Osteocyte (in vitro differentiated cells): ENCODE data around the gene CFAP46. TPM values are rescaled to one million over a fixed set of nuclear protein-coding genes. Genes with fewer than 3 reads are reported as not detected.
A peak's percentile ranks its signal among the peaks of the same experiment; 100 is the strongest.

Experiments
- DNase-seq: peaks from one replicate; pipeline ENCODE4 v3.0.0; 2021; ENCODE audit warnings: mixed read lengths; ENCODE audit not compliant: unreplicated experiment; ENCODE audit errors: extremely low spot score
- H3K27ac Mint-ChIP-seq: one replicate; pipeline ENCODE4 v1.8.0; 2021; ENCODE audit warnings: mild to moderate bottlenecking, mixed read lengths; ENCODE audit not compliant: unreplicated experiment
- H3K27me3 Mint-ChIP-seq: one replicate; pipeline ENCODE4 v1.8.0; 2021; ENCODE audit warnings: mixed read lengths; ENCODE audit not compliant: unreplicated experiment
- H3K36me3 Mint-ChIP-seq: one replicate; pipeline ENCODE4 v1.8.0; 2021; ENCODE audit warnings: mixed read lengths; ENCODE audit not compliant: unreplicated experiment
- H3K4me1 Mint-ChIP-seq: one replicate; pipeline ENCODE4 v1.8.0; 2021; ENCODE audit warnings: mixed read lengths; ENCODE audit not compliant: unreplicated experiment
- H3K4me3 Mint-ChIP-seq: one replicate; pipeline ENCODE4 v1.8.0; 2021; ENCODE audit warnings: mild to moderate bottlenecking, moderate library complexity, mixed read lengths; ENCODE audit not compliant: unreplicated experiment
- H3K9me3 Mint-ChIP-seq: one replicate; pipeline ENCODE4 v1.8.0; 2021; ENCODE audit warnings: mixed read lengths; ENCODE audit not compliant: unreplicated experiment
- total RNA-seq: library from RNA; stranded (reverse); gene quantifications from 2 replicates; pipeline ENCODE4 v1.2.1, GENCODE V29; 2021
- TF ChIP-seq, protein P1 (sequence below): fragments of 200-600 bp; sonication (generic); IDR thresholded peaks from 2 replicates; pipeline ENCODE4 v1.5.0; 2021; ENCODE audit warnings: antibody characterized with exemption, mild to moderate bottlenecking, moderate library complexity

Gene CFAP46
- total RNA-seq, 1 donor from 2014 or later: 0.56 TPM

DNA sequence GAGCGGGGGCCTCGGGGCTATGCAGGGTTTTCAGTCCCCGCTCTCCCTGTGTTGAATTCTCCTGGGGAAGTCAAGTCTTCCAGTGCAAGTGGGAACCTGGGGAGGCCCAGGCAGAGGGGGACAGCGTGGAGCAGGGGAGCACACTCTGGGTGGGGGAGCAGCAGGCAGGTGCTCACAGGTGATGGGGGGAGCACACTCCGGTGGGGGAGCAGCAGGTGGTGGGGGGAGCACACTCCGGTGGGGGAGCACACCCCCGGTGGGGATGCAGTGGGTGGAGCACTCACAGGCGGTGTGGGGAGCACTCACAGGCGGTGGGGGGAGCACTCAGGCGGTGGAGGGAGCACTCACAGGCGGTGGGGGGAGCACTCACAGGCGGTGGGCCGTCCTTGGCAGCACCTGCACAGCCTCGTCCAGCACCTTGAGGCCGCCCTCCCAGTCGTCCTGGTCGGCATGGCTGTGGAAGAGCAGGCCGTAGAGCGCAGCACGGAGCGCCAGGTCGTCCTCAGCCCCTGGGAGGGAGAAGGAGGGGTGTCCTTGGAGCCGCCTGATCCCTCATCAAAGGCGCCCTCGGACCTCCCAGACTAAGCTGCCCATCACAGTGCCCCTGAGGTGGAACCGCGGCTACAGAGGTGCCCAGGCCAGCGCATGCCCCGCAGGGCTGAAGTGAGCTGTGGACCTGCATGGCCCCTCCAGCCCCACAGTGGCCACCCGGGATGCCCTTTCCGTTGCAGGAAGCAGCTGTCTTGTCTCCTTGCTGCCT lies 56.7 kb downstream of the CFAP46 start:
- Mint-ChIP-seq H3K9me3 (no peaks in the 10 kb centered on the region), H3K27me3 (peaks cover 23% of the 10 kb centered on the region), H3K27ac (no peak overlapping the region), H3K4me1 (peaks cover 9% of the 10 kb centered on the region), H3K4me3 (no peak overlapping the region), H3K36me3 (no peaks in the 10 kb centered on the region)
- TF ChIP-seq, protein P1, sequence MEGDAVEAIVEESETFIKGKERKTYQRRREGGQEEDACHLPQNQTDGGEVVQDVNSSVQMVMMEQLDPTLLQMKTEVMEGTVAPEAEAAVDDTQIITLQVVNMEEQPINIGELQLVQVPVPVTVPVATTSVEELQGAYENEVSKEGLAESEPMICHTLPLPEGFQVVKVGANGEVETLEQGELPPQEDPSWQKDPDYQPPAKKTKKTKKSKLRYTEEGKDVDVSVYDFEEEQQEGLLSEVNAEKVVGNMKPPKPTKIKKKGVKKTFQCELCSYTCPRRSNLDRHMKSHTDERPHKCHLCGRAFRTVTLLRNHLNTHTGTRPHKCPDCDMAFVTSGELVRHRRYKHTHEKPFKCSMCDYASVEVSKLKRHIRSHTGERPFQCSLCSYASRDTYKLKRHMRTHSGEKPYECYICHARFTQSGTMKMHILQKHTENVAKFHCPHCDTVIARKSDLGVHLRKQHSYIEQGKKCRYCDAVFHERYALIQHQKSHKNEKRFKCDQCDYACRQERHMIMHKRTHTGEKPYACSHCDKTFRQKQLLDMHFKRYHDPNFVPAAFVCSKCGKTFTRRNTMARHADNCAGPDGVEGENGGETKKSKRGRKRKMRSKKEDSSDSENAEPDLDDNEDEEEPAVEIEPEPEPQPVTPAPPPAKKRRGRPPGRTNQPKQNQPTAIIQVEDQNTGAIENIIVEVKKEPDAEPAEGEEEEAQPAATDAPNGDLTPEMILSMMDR: no peak
- no peak for DNase-seq

GRCh38 chr10:132884691-132885271 lies 57.6 kb downstream of the CFAP46 start:
- DNase-seq: no peak
- TF ChIP-seq, protein P1: no peak
- no peaks in the 10 kb centered on the region for H3K36me3 Mint-ChIP-seq
- H3K4me1 Mint-ChIP-seq: peaks cover 9% of the 10 kb centered on the region
- no peaks in the 10 kb centered on the region for H3K9me3 Mint-ChIP-seq
- H3K4me3 Mint-ChIP-seq: no peak overlapping the region
- no peak overlapping the region for H3K27ac Mint-ChIP-seq
- peaks cover 15% of the 10 kb centered on the region for H3K27me3 Mint-ChIP-seq

DNA sequence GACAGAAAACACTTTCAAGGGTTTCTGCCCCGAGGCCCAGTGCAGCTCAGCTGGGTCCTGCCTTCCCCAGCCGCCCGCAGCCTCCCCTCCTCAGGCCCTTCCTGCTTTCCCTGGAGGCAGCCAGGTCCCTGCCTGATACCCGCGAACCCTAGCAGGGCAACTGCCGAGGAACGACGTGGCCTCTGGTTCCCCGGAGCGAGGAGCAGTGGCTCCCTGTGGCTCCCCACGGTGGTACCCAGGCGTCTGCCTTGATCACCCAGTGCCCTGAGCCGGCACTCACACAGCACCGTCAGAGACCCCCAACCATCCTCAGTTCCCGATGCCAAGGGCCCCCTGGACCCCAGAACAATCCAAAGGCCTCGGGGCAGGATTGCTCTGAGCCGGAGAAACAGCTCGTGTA lies 58.3 kb downstream of the CFAP46 start:
- H3K4me1 Mint-ChIP-seq: peaks cover 9% of the 10 kb centered on the region
- TF ChIP-seq, protein P1: no peak
- no peaks in the 10 kb centered on the region for H3K36me3 Mint-ChIP-seq
- no peak overlapping the region for H3K27ac Mint-ChIP-seq
- H3K4me3 Mint-ChIP-seq: no peak overlapping the region
- no peak for DNase-seq
- no peaks in the 10 kb centered on the region for H3K9me3 Mint-ChIP-seq
- peaks cover 14% of the 10 kb centered on the region for H3K27me3 Mint-ChIP-seq

DNA sequence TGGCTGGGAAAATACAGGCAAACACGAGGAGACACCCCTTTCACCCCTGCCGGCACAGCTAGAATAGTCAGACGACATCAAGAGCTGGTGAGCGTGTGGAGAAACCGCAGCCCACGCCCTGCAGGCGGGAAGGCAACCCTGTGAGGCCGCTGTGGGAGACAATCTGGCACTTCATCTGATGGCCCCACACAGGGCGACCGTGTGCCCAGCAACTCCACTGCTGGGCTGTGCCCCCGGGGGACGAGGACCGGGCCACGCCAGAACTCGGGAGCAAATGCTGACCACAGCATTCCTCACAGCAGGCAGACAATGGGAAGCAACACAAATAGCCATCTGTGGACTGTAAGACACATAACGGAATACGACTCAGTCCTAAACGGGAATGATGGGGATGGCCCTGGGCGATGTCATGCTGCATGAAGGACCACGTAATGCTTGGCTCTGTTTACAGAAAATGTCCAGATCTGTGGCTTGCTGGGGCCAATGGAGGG lies 58.9 kb downstream of the CFAP46 start:
- Mint-ChIP-seq H3K27me3 (peaks cover 16% of the 10 kb centered on the region), H3K27ac (peak overlapping the region; percentile 8), H3K4me3 (no peak overlapping the region), H3K4me1 (peaks cover 9% of the 10 kb centered on the region), H3K9me3 (no peaks in the 10 kb centered on the region), H3K36me3 (no peaks in the 10 kb centered on the region)
- TF ChIP-seq, protein P1: no peak
- no peak for DNase-seq
